Glomerular endothelial cell (primary cell): ENCODE data around the gene B9D2. TPM values are rescaled to one million over a fixed set of nuclear protein-coding genes. Genes with fewer than 3 reads are reported as not detected.
A peak's percentile ranks its signal among the peaks of the same experiment; 100 is the strongest.
"Not testable (repeated sequence)": the region's sequence is repeated elsewhere in the genome, so short reads cannot be mapped to it uniquely, and the experiment has no call there.

Experiments
- DNase-seq: peaks from one replicate; pipeline ENCODE4 v3.0.0-alpha.2; 2011; ENCODE audit warnings: low read depth, low spot score; ENCODE audit errors: extremely low read depth
- total RNA-seq: library from RNA; depleted of rRNA; stranded (reverse); fragments of >200 nt; gene quantifications from 2 replicates; pipeline ENCODE4 v1.2.3, GENCODE V29; 2015

Gene B9D2
- 7.6 and 8.2 TPM in 2 replicates for total RNA-seq

GRCh38 chr19:41363753-41364523 is at the start of gene B9D2:
Gene B9D2 (minus strand): TSS chr19:41364149. CDS start chr19:41363519, 630 bp downstream.
- DNase-seq, result peak; percentile 93

- no peak for DNase-seq
These were observed 49.0 kb upstream of the B9D2 start for GRCh38 chr19:41412953-41413352.

GRCh38 chr19:41411968-41412265 is 48.0 kb upstream of the B9D2 start:
- no peak for DNase-seq

GRCh38 chr19:41411100-41411967 is 47.4 kb upstream of the B9D2 start:
- no peak for DNase-seq

- DNase-seq, result no peak
These were observed 46.5 kb upstream of the B9D2 start for GRCh38 chr19:41410336-41411054.

GRCh38 chr19:41409288-41409687 is 45.3 kb upstream of the B9D2 start:
- DNase-seq, result no peak

- not testable (repeated sequence) for DNase-seq
These were observed 44.9 kb upstream of the B9D2 start for GRCh38 chr19:41408846-41409245.

- DNase-seq, result no peak
These were observed 44.3 kb upstream of the B9D2 start for GRCh38 chr19:41408256-41408655.

GRCh38 chr19:41407271-41407670 is 43.3 kb upstream of the B9D2 start:
- no peak for DNase-seq

- DNase-seq, result no peak
These were observed 41.8 kb upstream of the B9D2 start for GRCh38 chr19:41405776-41406175.

- no peak for DNase-seq
These were observed 39.4 kb upstream of the B9D2 start for GRCh38 chr19:41403181-41403970.

- DNase-seq, result no peak
These were observed 38.1 kb upstream of the B9D2 start for GRCh38 chr19:41402010-41402409.

- DNase-seq, result peak; percentile 60
These were observed 37.5 kb upstream of the B9D2 start for GRCh38 chr19:41401483-41401882.

GRCh38 chr19:41399525-41399924 is 35.6 kb upstream of the B9D2 start:
- DNase-seq, result no peak

GRCh38 chr19:41399091-41399490 is 35.1 kb upstream of the B9D2 start:
- DNase-seq, result no peak

GRCh38 chr19:41398598-41398997 is 34.6 kb upstream of the B9D2 start:
- no peak for DNase-seq

GRCh38 chr19:41398050-41398418 is 34.1 kb upstream of the B9D2 start:
- DNase-seq, result no peak

- DNase-seq, result peak; percentile 100
These were observed 33.4 kb upstream of the B9D2 start, which contains the start of the genes BCKDHA and EXOSC5 for GRCh38 chr19:41397086-41398049. Gene BCKDHA (plus strand): TSS chr19:41397818. CDS start chr19:41397828, 10 bp downstream. Gene EXOSC5 (minus strand): TSS chr19:41397359. CDS start chr19:41397328, 31 bp downstream.

- no peak for DNase-seq
These were observed 31.4 kb upstream of the B9D2 start for GRCh38 chr19:41395355-41395754.
